ENCODE results near the gene AKT1. TPM values are rescaled to one million over a fixed set of nuclear protein-coding genes. Genes with fewer than 3 reads are reported as not detected.

The AKT1 gene
- total RNA-seq, 1 donor from 2014 or later = 144 TPM

DNA sequence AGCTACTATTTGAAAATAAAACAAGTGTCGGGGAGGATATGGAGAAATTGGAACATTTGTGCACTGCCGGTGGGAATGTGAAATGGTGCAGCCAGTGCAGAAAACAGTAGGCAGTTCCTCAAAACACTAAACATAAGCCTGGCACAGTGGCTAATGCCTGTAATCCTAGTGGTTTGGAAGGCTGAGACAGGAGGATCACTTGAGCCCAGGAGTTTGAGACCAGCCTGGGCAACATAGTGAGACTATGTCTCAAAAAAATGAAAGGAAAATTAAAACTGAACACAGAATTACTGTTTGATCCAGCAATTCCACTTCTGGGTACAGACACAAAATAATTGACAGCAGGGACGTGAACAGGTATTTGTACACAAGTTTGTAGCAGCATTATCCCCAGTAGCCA, 30.0 kb downstream of the AKT1 start:
- intact Hi-C loops (cut with micrococcal nuclease) = loop anchor here (5.0 kb wide), 1 partner anchor 62 kb away; no protein-coding TSS in a partner anchor
- no peak for DNase-seq

DNA sequence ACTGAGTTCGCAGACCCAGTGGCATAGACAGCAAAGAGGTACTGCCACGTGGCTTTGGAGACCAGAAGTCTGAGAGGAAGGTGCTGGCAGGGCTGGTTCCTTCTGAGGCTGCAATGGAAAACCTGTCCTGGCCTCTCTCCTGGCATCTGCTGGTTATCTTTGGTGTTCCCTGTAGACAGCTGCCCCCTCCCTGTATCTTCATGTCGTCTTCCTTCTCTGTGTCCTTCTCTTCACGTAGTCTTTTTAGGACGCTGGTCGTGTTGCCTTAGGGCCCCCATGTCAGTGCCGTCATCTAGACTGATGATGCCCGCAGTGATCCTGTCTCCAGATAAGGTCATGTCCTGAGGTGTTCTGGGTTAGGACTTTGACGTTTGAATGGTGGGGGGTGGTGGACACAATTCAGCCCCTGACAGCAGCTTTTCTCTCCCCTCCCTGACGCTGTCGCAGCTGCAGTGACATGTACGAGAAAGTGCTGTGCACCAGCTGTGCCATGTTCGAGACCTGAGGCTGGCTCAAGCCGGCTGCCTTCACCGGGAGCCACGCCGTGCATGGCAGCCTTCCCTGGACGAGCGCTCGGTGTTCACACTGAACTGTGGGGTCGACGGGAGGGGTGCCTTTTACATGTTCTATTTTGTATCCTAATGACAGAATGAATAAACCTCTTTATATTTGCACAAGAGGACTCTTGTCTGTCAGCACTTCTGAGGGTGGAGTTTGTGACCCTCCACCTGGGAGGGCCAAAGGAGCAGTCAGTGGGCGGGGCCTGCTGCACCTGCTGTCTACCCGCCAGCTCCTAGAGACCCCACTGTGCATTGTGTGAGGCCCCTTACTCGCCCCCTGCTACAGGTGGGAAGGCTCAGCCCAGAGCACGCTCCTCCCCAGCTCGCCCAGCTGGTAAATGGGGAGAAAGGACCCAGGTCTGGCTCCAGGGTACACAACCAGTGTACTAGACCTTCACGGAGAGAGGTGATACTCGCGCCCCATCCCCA, 36.3 kb downstream of the AKT1 start:
- H3K4me1 ChIP-seq = peaks cover 14% of the 10 kb centered on the region
- no peak overlapping the region for H3K4me3 ChIP-seq
- intact Hi-C loops (cut with micrococcal nuclease) = no loop called here
- H3K27ac ChIP-seq (replicated peaks) = no peak overlapping the region
- TF ChIP-seq, protein P1, sequence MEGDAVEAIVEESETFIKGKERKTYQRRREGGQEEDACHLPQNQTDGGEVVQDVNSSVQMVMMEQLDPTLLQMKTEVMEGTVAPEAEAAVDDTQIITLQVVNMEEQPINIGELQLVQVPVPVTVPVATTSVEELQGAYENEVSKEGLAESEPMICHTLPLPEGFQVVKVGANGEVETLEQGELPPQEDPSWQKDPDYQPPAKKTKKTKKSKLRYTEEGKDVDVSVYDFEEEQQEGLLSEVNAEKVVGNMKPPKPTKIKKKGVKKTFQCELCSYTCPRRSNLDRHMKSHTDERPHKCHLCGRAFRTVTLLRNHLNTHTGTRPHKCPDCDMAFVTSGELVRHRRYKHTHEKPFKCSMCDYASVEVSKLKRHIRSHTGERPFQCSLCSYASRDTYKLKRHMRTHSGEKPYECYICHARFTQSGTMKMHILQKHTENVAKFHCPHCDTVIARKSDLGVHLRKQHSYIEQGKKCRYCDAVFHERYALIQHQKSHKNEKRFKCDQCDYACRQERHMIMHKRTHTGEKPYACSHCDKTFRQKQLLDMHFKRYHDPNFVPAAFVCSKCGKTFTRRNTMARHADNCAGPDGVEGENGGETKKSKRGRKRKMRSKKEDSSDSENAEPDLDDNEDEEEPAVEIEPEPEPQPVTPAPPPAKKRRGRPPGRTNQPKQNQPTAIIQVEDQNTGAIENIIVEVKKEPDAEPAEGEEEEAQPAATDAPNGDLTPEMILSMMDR (IDR thresholded peaks at IDR 0.05; ENCODE audit: borderline replicate concordance) = no peak
- peaks cover 62% of the 10 kb centered on the region for H3K36me3 ChIP-seq
- DNase-seq = no peak
- H3K9me3 ChIP-seq (replicated peaks) = no peaks in the 10 kb centered on the region
- H3K27me3 ChIP-seq (ENCODE audit: low read depth) = no peaks in the 10 kb centered on the region

More for the DNA sequence above, 30.0 kb downstream of the AKT1 start:
- TF ChIP-seq, protein P1 (IDR thresholded peaks at IDR 0.05; ENCODE audit: borderline replicate concordance) = no peak
- H3K4me3 ChIP-seq = no peak overlapping the region
- peaks cover 12% of the 10 kb centered on the region for H3K9me3 ChIP-seq (replicated peaks)
- peaks cover 19% of the 10 kb centered on the region for H3K36me3 ChIP-seq
- H3K4me1 ChIP-seq = peaks cover 12% of the 10 kb centered on the region
- H3K27me3 ChIP-seq (ENCODE audit: low read depth) = no peaks in the 10 kb centered on the region
- H3K27ac ChIP-seq (replicated peaks) = no peak overlapping the region

DNA sequence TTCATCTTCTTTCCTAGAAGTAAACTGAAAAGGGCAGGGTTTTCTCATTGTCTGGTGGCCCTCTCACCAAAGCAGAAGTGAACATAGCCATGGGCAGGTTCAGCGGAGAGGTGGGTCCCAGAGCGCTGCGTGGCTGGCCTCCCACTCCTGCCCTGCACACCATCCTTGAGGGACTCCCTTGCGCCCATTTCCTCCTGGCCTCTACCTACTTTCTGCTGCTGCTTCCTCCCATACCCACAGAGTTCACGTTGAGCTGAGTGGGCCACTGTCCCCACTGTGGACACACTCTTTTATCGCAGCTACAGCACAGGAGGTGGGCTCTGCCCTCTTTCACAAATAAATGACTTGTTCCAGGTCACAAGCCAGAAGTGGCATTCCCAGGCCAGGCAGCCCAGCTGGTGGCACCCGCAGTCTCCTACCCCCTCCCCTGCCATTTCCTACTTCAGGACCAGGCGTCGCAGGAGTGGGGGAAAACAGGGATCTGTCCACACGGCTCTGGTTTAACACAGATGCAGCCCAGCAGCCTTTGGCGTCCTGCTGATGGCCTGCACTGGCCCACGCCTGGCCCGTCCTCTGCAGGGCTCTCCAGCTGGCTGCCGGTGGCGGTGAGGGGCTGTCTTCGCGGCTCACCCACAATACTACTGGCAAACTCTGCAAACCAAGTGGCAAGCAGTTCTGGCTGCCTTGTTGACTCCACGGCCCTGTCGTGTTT, 37.7 kb downstream of the AKT1 start:
- no peak overlapping the region for H3K27ac ChIP-seq (replicated peaks)
- no peak overlapping the region for H3K4me3 ChIP-seq
- TF ChIP-seq, protein P1 (IDR thresholded peaks at IDR 0.05; ENCODE audit: borderline replicate concordance) = no peak
- H3K36me3 ChIP-seq = peaks cover 62% of the 10 kb centered on the region
- peaks cover 27% of the 10 kb centered on the region for H3K4me1 ChIP-seq
- H3K27me3 ChIP-seq (ENCODE audit: low read depth) = no peaks in the 10 kb centered on the region
- intact Hi-C loops (cut with micrococcal nuclease) = no loop called here
- no peaks in the 10 kb centered on the region for H3K9me3 ChIP-seq (replicated peaks)
- DNase-seq = no peak

DNA sequence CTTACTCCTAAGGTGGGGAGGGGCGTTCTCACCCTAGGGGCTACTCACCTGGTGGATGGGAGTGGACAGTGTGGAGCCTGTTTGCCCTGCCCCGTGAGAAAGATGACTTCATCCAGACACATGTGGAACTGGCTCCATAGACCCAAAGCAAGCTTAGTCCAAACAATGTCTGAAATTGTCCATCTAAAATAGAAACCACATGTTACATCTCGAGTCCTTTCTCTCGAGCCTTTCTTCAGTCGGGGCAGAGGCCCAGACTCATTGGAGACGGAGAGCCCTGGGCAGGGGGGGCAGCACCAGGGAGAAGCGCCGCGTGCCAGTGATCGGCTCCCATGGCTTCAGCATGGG, 38.3 kb downstream of the AKT1 start:
- Histone ChIP-seq H3K4me3 (no peak overlapping the region), H3K27me3 (ENCODE audit: low read depth) (no peaks in the 10 kb centered on the region), H3K9me3 (replicated peaks) (no peaks in the 10 kb centered on the region), H3K36me3 (peaks cover 62% of the 10 kb centered on the region), H3K27ac (replicated peaks) (no peak overlapping the region), H3K4me1 (peaks cover 29% of the 10 kb centered on the region)
- intact Hi-C loops (cut with micrococcal nuclease) = no loop called here
- TF ChIP-seq, protein P1 (IDR thresholded peaks at IDR 0.05; ENCODE audit: borderline replicate concordance) = no peak
- no peak for DNase-seq

DNA sequence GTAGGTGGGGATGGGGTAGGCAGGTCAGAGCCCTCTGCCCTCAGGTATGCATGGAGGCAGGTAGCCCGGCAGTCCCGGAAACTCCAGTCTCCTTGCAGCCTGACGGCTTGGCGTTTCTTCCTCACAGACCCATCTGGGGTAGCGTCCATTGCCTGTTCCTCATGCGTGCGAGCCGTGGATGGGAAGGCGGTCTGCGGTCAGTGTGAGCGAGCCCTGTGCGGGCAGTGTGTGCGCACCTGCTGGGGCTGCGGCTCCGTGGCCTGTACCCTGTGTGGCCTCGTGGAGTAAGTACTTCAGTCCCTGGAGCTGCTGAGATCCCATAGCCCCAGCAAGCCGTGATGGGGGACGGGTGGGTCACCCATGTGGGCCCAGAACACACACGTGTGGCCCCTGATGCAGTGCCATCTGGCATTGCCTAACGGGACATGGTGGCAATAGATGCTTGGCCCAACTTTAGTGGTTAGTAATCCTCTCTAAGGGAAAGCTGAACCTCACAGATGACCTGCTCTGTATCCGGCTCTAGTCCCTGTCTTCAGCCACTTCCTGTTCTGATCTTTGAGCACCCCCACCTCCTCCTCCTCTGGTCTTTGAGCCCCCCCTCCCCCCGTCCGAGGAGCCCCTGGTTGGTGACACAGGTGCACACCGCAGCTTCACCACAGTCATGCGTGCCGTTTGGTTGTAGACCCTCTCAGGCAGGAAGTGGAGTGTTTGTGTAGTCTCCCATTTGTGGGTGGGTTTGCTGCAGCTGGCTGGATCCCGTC, 38.9 kb downstream of the AKT1 start:
- Histone ChIP-seq H3K36me3 (peaks cover 56% of the 10 kb centered on the region), H3K27me3 (ENCODE audit: low read depth) (no peaks in the 10 kb centered on the region), H3K4me3 (no peak overlapping the region), H3K9me3 (replicated peaks) (no peaks in the 10 kb centered on the region), H3K4me1 (peaks cover 35% of the 10 kb centered on the region), H3K27ac (replicated peaks) (no peak overlapping the region)
- intact Hi-C loops (cut with micrococcal nuclease) = no loop called here
- no peak for DNase-seq
- TF ChIP-seq, protein P1 (IDR thresholded peaks at IDR 0.05; ENCODE audit: borderline replicate concordance) = no peak

Measured in left ventricle myocardium inferior (tissue), 1 donor.